Keratinocyte (primary cell): ENCODE data around the gene DOC2A. TPM values are rescaled to one million over a fixed set of nuclear protein-coding genes. Genes with fewer than 3 reads are reported as not detected.

Experiments
- DNase-seq: peaks from one replicate; pipeline ENCODE4 v3.0.0-alpha.2; 2011; ENCODE audit warnings: low read depth, missing footprints, low spot score
- FAIRE-seq: peaks from 2 replicates; lab custom pipeline; 2011; peaks lifted over from hg19 to GRCh38; lab: Jason Lieb, UNC
- H2AFZ ChIP-seq: 2 replicates; pipeline ENCODE4 v1.6.0; 2012; ENCODE audit warnings: low read length, control low read depth, inconsistent platforms; ENCODE audit not compliant: control insufficient read depth
- H3K27ac ChIP-seq: 2 replicates; pipeline ENCODE4 v1.5.1; 2011; ENCODE audit warnings: low read length; ENCODE audit not compliant: control insufficient read depth, insufficient read depth
- H3K27me3 ChIP-seq: 3 replicates; pipeline ENCODE4 v1.6.0; 2011; ENCODE audit warnings: low read length; ENCODE audit not compliant: control insufficient read depth, insufficient read depth; ENCODE audit errors: extremely low read depth
- H3K36me3 ChIP-seq, 2 experiments: 2 replicates in 1 of 2; 3 replicates in 1 of 2; pipeline ENCODE4 v1.5.1; 2011; ENCODE audit warnings: low read length in 2 of 2, mild to moderate bottlenecking in 1 of 2; ENCODE audit not compliant: control insufficient read depth in 2 of 2, insufficient read depth in 2 of 2; ENCODE audit errors: extremely low read depth in 1 of 2
- H3K4me1 ChIP-seq: 3 replicates; pipeline ENCODE4 v1.5.1; 2011; ENCODE audit warnings: low read length; ENCODE audit not compliant: control insufficient read depth, insufficient read depth; ENCODE audit errors: extremely low read depth
- H3K4me2 ChIP-seq: 3 replicates; pipeline ENCODE4 v1.6.0; 2011; ENCODE audit warnings: low read depth, low read length; ENCODE audit not compliant: control insufficient read depth, insufficient read depth; ENCODE audit errors: extremely low read depth
- H3K4me3 ChIP-seq, 3 experiments: fragments of 200-600 bp in 1 of 3; sonication (generic) in 1 of 3; 2 replicates in 2 of 3; 3 replicates in 1 of 3; pipeline ENCODE4 v1.5.1; 2011 to 2016; ENCODE audit warnings: low read length in 3 of 3, mild to moderate bottlenecking in 3 of 3, control low read depth in 2 of 3, inconsistent platforms in 1 of 3, low read depth in 1 of 3, mixed read lengths in 1 of 3, mixed run types in 1 of 3, moderate library complexity in 1 of 3; ENCODE audit not compliant: control insufficient read depth in 2 of 3, insufficient read depth in 2 of 3; ENCODE audit errors: extremely low read depth in 1 of 3
- H3K79me2 ChIP-seq: 2 replicates; pipeline ENCODE4 v1.6.0; 2012; ENCODE audit warnings: low read length; ENCODE audit not compliant: control insufficient read depth, insufficient read depth
- H3K9ac ChIP-seq: 3 replicates; pipeline ENCODE4 v1.6.0; 2011; ENCODE audit warnings: low read length; ENCODE audit not compliant: control insufficient read depth, insufficient read depth; ENCODE audit errors: extremely low read depth
- H3K9me1 ChIP-seq: 3 replicates; pipeline ENCODE4 v1.6.0; 2011; ENCODE audit warnings: low read length; ENCODE audit not compliant: control insufficient read depth, insufficient read depth; ENCODE audit errors: extremely low read depth
- H3K9me3 ChIP-seq: 2 replicates; pipeline ENCODE4 v1.5.1; 2012; ENCODE audit warnings: low read depth, low read length; ENCODE audit not compliant: control insufficient read depth
- H4K20me1 ChIP-seq: 3 replicates; pipeline ENCODE4 v1.6.0; 2011; ENCODE audit warnings: low read length; ENCODE audit not compliant: control insufficient read depth, insufficient read depth; ENCODE audit errors: extremely low read depth
- CTCF ChIP-seq, 3 experiments: IDR thresholded peaks in 1 of 3; conservative IDR thresholded peaks in 1 of 3; optimal IDR thresholded peaks in 1 of 3; 2 replicates in 2 of 3; 3 replicates in 1 of 3; pipeline versions ENCODE3 to v1.5.1; 2011; ENCODE audit warnings: low read length in 3 of 3, mild to moderate bottlenecking in 3 of 3, moderate library complexity in 2 of 3, control low read depth in 1 of 3, inconsistent platforms in 1 of 3; ENCODE audit not compliant: insufficient read depth in 2 of 3; ENCODE audit errors: extremely low read depth in 1 of 3
- EZH2 ChIP-seq: IDR thresholded peaks from one replicate; pipeline ENCODE4 v1.6.1; 2012; ENCODE audit warnings: inconsistent platforms, mild to moderate bottlenecking, low read length, moderate library complexity
- dilution Hi-C: fragments of 300-500 bp; cut with MboI; formaldehyde crosslinking; loops from one replicate; pipeline ENCODE4 v1.7.0; 2020; ENCODE audit warnings: low sequenced_read_pairs; ENCODE audit not compliant: extremely low pct_ligation_motif_present
- polyA plus RNA-seq, 5 experiments: library from polyadenylated mRNA; depleted of rRNA in 3 of 5; stranded (reverse) in 3 of 5; stranded (forward) in 1 of 5; unstranded in 1 of 5; fragments of >200 nt; gene quantifications; 1 replicate in 1 of 5; 2 replicates in 3 of 5; 3 replicates in 1 of 5; pipeline versions ENCODE4 v1.2.1 to v1.2.3, GENCODE V29; 2011 to 2012; ENCODE audit warnings: missing spikeins in 2 of 5, low read depth in 1 of 5, low replicate concordance in 1 of 5

Gene DOC2A
- polyA plus RNA-seq, 1 donor (not counting 4 experiments of a cell fraction or from before 2014, with no cell fraction given), result 0.26 TPM

GRCh38 chr16:30005341-30006094, 5.3 kb downstream of the DOC2A start:
- dilution Hi-C loops, result no loop called here
- H3K79me2 ChIP-seq, result no peaks in the 10 kb centered on the region
- peaks cover 2% of the 10 kb centered on the region for H3K4me1 ChIP-seq
- H3K9me3 ChIP-seq, result no peaks in the 10 kb centered on the region
- no peak overlapping the region for H2AFZ ChIP-seq
- no peaks in the 10 kb centered on the region for H3K9me1 ChIP-seq
- no peaks in the 10 kb centered on the region for H4K20me1 ChIP-seq
- DNase-seq, result no peak
- peak; percentile 60 to 75 (median 70) for TF ChIP-seq CTCF (optimal IDR thresholded peaks at IDR 0.05 in 1 of 3, IDR thresholded peaks at IDR 0.05 in 1 of 3, conservative IDR thresholded peaks at IDR 0.05 in 1 of 3; ENCODE audit: extremely low read depth in 1 of 3, insufficient read depth in 2 of 3, low read length in 3 of 3)
- no peak for TF ChIP-seq EZH2
- FAIRE-seq, result no peak
- H3K36me3 ChIP-seq, result peaks cover 11 to 17% of the 10 kb centered on the region in 2 experiments
- no peak overlapping the region for H3K4me3 ChIP-seq
- H3K27me3 ChIP-seq, result peaks cover 11% of the 10 kb centered on the region
- H3K27ac ChIP-seq, result no peak overlapping the region
- H3K9ac ChIP-seq, result no peak overlapping the region
- no peak overlapping the region for H3K4me2 ChIP-seq

- Histone ChIP-seq H3K79me2 (no peaks in the 10 kb centered on the region), H2AFZ (no peak overlapping the region), H4K20me1 (no peaks in the 10 kb centered on the region), H3K27ac (no peak overlapping the region), H3K9me1 (no peaks in the 10 kb centered on the region), H3K9ac (no peak overlapping the region), H3K9me3 (no peaks in the 10 kb centered on the region), H3K4me3 (no peak overlapping the region), H3K27me3 (peaks cover 4% of the 10 kb centered on the region), H3K4me2 (no peak overlapping the region), H3K36me3 (peaks cover 15 to 17% of the 10 kb centered on the region in 2 experiments), H3K4me1 (no peaks in the 10 kb centered on the region)
- dilution Hi-C loops, result no loop called here
- DNase-seq, result no peak
- no peak for FAIRE-seq
- no peak for TF ChIP-seq CTCF (optimal IDR thresholded peaks at IDR 0.05 in 1 of 3, IDR thresholded peaks at IDR 0.05 in 1 of 3, conservative IDR thresholded peaks at IDR 0.05 in 1 of 3; ENCODE audit: extremely low read depth in 1 of 3, insufficient read depth in 2 of 3, low read length in 3 of 3)
- TF ChIP-seq EZH2, result no peak
These were observed 6.0 kb downstream of the DOC2A start for GRCh38 chr16:30004811-30005242.
